CD1c-positive myeloid dendritic cell (primary cell): ENCODE data around the gene CD40.

Source experiments
- DNase-seq: peaks from one replicate; pipeline ENCODE4 v3.0.0-alpha.2; 2016; ENCODE audit errors: extremely low spot score

The CD40 gene

DNA sequence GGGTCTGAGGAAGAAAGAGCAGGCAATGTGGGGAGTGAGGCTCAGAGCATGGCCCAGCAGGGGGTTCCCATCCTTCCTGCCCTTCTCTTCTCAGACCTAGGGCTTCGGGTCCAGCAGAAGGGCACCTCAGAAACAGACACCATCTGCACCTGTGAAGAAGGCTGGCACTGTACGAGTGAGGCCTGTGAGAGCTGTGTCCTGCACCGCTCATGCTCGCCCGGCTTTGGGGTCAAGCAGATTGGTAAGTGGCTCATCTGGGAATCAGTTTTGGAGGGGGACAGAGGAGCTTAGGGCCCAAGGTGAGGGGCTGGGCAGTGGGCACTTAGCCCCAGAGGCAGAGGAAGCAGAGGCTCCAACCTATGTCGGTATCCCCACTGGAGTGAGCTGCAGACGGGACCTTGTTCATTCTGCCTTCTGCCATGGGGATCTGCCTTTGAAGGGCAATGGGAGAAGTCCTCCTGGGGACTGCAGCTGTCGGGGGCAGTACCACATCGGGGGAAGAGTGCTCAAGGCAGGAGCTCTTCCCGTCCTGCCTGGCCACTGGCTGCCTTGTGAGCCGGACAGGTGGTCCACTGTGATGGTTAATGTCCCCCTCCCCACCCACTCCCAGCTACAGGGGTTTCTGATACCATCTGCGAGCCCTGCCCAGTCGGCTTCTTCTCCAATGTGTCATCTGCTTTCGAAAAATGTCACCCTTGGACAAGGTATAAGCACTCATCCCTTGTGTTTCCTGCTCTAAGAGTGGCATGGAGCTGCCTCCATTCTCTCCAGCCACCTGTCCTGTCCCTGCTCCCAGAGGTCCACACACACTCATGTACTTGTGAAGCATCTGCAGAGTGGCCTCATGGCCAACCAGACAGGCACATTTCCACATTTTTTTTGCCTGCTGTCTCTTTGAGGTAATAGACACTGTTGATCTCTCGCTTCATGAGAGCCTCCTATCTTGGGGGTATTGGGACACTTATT, 4.7 kb downstream of the CD40 start:
- no peak for DNase-seq

DNA sequence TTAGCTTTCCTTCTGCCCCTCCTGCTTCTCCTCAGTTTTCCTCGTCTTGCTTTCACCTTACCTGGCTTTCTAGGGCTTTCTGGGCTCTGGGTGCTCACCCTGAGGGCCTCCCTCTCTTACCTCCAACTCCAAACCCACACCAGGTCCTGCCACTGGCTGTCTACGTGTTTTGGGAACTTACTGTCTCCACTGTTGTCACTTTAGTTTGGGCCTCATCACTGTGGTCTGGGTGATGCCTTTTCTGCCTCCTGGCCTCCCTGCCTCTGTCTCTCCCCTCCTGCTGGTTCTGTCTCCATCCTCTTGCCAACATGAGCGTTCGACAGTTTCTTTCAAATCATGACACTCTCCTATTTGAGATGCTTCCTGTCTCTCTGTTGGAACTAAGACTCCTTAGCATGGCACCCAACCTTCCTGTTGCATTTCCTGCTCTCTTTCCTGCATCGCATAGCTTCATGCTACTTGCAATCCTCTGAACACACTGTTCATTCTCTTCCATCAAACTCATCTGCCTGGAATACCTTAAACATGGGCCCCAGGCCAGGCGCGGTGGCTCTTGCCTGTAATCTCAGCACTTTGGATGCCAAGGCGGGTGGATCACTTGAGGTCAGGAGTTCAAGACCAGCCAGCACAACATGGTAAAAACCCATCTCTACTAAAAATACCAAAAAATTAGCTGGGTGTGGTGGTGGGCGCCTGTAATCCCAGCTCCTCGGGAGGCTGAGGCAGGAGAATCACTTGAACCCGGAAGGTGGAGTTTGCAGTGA, 5.5 kb downstream of the CD40 start:
- DNase-seq: no peak

DNA sequence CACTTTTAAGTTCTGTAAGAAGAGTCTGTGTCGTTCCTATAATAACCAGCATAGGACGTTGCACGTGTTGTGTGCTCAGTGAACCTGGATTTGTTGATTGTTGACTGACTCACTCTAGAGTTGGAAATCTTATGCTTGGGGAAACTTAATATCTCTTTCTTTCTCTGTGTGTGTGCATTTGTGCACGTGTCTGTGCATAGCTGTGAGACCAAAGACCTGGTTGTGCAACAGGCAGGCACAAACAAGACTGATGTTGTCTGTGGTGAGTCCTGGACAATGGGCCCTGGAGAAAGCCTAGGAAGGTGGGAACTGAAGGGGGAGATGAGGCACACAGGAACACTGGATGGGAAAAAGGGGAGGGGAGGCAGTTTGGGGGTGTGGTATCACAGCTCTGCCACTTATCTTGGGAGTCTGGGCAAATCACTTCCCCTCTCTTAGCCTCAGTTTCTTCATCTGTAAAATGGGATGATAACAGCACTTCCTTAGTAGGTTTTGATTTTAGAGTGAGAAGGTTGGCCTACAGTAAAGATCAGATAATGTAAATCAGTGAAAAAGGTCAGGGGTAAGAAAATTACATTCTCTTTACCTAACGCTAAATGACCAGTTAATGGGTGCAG, 8.4 kb downstream of the CD40 start:
- no peak for DNase-seq

DNA sequence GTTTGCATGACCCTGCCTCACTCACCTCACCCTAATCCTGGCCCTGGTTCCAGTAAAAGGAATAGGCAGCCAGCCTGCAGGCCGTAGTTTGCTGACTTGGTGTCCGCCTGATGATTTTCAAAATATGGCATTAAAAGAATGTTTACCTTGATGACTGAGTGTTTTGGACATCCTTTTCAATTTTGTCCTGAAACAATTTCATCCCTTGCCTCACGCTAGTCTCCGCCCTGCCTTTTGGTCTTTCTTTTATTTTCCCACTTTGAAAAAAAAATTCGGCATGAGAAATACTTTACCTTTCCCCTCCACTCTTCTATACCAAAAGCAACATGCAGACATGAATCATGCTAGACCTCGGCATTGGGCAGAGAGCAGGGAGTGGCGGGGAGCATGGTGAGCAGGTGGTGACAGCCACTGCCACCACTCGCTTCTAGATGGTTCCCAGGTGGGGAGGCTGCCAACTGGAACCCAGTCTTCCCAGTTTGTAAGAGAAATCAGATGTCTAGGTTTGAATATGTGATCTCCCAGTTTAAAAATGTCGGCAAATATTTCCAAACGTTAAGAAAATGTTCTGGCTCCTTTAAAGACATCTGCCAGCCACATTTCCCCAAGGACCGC, 9.4 kb downstream of the CD40 start:
- DNase-seq: no peak

DNA sequence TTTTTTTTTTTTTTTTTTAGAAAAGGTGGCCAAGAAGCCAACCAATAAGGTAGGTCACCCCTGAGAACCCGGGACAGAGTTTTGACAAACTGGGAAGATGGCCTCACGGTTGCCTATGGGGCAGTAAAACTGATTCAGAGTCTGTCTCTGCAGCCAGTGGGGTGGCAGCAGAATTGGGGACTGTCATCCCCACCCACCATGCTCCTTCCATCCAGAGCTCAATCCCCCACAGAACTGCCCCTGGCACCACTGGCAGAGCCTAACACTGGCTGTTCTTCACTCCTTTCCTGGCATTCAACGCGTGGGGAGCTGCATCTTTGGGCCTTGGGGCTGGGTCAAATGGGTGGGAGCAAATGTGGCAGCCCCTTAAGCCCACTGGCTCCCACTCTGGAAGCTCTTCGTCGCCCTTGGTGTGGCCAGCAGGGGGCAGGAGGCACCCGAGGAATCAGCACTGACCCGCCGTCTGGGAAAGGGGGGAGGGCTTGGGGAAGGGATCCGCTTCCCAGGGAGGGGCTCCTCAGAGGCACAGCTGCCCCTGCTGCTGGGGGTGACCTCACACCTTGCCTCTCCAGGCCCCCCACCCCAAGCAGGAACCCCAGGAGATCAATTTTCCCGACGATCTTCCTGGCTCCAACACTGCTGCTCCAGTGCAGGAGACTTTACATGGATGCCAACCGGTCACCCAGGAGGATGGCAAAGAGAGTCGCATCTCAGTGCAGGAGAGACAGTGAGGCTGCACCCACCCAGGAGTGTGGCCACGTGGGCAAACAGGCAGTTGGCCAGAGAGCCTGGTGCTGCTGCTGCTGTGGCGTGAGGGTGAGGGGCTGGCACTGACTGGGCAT, 10.4 kb downstream of the CD40 start:
- no peak for DNase-seq

DNA sequence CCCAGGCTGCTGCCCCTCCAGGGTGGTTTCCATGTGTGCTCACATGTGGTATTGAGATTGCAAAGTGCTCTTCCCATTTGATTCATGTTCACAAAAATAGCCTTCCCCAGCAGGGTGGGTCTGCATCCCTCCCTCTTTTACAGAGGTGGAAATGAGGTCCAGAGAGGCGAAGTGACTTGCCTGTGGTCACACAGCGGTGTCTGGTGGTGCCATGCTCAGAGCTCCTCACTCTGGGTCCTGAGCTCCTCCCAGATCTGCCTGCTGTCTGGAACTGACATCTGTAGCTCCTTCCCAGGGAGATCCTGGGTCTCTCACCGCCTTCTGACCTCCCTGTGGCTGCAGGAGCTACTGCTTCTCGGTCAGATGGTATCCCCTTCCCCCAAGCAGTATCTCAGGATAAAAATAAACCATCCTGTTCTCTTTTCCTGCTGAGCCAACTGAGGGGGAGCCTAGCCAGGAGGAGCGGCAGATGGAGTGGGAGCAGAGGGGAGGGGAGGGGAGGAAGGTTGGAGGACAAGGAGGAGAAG, 11.9 kb downstream of the CD40 start:
- DNase-seq: no peak

DNA sequence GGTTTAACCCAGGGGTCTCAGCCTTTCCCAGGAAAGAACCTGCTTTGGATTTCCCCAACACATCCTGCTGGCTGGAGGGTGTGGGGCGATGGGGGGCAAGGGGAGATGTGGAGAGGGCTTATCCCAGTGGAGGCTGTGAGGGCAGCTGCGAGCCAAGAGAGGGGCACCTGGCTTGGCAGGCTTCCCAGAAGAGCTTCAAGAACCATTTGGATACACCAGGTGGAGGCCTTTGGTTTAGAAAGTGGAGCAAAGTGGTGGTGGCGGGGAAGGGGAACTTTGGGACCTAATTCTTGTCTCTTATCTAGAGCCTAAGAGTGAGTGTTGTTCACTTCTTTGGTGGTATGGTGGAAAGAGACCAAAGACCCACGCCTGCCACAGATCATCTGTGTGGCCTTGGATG, 12.4 kb downstream of the CD40 start:
- DNase-seq: no peak

DNA sequence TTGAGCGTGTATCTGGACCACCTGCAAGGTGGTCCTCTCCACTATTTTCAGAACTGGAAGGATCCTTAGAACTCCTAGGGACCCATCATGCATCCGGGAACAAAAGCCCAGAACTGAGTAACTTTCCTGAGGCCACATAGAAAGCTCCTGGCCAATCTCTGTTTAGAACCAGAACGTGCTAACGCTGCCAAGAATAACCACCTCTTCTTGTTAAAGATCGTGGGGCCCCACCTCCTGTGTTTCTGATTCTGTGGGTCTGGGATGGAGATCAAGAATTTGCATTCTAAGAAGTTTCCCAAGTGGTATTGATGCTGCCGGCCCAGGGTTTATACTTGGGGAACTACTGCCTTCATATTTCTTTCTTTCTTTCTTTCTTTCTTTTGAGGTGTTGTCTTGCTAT, 13.3 kb downstream of the CD40 start:
- DNase-seq: no peak

DNA sequence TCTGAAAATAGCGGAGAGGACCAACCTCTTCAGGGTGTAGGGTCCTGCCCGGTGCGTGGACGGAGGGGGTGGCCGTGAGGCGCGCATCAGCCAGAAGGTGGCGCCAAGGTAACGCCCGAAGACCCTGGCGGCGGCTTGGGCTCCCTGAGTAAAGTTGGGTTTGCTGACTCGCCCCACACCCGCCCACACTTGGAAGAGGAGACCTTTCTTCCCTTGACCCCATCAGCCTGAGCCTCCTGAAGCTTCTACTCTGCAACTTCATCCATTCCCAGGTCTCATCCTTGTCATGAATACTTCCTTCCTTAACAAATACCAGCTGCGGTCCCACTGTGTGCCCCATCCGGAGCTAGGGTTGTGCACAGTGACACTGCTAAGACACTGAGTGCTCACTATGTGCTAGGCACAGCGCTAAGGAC, 14.6 kb downstream of the CD40 start:
- peak; percentile 70 for DNase-seq

DNA sequence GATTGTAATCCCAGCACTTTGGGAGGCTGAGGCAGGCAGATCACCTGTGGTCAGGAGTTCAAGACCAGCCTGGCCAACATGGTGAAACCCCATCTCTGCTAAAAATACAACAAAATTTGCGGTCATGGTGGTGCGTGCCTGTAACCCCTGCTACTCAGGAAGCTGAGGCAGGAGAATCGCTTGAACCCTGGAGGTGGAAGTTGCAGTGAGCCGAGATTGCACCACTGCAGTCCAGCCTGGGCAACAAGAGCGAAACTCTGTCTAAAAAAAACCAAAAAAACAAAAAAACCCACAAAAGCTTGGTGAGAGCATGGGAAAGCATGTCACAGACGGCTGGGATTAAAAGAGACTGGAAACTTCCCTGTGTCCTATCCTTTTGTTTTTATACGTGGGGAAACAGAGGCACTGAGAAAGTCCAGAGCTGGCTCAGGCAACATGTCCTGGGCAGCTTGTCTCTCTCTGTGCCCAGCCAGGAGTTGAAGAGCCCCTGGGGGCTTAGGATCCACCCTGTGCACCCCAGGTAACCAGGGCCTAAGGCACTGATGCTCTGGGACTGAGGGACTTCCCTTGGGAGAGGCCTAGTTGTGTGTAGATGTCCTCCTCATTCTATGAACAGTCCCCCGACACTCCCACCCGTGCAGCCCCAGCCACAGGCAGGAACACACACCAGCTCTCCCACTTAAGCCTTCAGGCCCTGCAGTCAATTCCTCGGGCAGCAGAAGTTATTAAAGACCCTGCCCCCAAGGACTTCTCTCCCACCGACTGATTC, 16.0 kb downstream of the CD40 start:
- DNase-seq: no peak

DNA sequence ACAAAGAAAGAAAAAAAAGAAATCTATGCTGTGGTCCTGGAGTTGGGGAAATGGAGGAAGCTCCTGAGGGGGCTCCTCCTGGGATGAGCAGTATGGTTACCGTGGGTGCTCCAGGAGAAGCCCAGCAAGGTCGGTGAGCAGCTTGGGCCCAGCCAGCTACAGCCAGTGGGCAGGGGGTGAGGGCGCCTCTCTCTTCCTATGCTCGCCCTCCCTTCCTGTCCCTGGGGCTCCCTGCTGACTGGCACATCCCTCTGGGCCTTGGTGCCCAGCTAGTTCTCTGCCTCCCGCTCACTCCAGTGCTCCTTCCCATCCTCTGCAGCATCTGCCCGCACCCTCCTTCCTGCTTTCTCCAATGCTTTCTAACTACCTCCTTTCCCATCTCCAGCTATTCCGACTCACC, 16.6 kb downstream of the CD40 start:
- DNase-seq: no peak

DNA sequence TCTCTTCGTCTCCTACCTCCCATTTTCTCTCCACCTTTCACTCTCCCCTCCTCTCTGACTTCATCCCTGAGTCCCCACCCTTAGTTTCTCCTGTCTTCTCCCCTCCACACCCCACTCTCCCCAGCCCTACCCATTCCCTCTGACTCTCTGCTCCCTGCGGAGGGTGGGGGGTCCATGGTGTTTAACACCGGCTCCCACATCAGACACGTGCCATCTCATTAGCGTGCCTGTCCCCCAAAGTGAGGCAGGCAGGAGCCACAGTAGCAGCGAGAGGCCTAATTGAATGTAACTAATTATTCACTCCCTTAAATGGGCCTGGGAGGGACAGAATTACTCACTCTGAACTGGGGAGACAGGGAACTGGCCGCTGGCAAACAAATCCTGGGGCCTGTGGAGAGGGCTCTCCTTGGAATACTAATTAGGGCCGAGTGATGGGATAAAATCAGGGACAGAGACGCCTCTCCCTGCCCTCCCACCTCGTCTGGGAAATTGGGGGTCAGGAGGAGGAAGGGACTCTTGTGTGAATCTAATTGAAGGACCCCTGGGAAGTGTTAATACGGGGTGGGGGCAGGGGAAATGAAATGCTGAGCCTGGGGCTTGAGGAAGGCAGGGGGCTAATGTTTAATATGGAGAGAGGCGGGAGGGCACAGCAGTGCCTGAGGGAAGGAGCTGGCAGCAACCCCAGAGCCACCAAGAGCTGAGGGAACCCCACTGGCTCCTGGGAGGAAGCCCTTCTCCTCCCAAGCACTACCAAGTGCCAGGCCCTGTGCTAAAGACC, 17.9 kb downstream of the CD40 start:
- no peak for DNase-seq

DNA sequence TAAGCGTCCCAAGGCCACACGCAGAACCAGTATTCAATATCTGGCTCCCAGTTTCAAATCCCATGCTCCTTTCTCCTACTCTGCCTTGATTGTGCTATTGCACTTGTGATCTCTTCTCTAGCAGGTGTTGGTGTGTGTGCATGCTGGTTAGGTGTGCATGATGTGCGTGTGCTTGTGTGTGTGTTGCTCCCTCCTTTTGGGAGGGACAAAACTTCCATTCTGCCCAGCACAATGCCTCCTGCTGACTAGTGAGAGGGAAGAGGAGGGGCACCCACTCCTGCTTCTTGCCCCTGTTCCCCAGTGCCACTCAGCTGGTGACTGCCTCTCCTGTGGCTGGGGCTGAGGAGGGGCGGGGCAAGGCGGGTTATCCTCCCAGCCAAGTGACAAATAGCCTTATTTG, 19.7 kb downstream of the CD40 start:
- DNase-seq: no peak

DNA sequence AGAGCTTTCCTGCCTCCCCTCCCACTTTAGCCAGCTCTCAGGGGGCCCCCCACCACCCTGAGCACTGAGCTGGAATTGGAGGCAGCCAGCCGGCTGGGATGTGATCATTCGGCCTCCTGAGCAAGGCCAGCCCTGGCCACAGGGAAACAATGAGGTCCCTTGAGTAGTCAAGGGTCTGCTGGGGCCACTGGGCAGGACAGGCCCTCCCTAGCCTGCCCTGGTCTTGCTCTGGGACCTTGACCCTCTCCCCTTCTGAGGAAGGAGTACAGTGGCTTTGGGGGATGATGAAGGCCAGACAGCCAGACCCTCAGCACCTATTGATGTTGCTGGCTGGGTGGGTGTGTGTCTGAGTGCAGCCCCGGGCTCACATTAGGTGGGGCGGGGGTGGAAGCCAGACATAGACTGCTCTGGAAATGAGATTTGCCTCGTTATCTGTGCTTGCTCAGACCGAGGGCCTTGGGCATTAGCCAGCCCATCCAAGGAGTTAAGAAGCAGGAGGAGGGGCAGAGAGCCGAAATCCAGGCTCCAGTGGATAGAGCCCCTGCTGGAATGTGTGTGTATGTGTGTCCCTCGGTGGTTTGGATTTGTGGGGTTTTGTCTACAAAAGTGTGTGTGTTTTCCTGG, 21.3 kb downstream of the CD40 start:
- DNase-seq: no peak

DNA sequence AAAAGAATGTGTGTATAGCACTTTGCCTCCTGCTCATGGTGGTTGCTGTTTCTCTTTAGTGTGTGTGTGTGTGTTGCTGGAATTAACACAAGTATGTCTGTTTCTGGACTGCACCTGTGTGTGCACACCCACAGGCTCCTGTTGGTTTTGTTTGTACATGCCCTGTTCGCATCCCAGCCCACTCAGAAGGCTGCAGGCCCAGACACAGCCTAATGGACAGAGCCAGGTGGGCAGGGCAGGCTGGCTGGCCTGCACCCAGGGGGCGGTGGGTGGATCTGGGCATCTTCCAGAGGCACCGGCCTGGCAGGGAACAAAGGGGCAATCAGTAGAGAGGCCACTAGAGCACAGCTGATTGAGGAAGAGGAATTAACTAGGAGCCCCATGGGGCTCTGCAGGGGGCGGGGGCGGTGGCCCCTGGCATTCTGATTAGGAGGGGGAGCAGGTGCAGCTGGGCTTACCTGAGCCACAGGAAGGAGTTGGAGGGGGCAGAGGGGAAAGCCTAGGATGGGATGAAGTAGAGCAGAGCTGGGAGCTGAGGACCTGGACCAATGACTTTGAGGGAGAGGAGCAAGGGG, 21.9 kb downstream of the CD40 start:
- no peak for DNase-seq

DNA sequence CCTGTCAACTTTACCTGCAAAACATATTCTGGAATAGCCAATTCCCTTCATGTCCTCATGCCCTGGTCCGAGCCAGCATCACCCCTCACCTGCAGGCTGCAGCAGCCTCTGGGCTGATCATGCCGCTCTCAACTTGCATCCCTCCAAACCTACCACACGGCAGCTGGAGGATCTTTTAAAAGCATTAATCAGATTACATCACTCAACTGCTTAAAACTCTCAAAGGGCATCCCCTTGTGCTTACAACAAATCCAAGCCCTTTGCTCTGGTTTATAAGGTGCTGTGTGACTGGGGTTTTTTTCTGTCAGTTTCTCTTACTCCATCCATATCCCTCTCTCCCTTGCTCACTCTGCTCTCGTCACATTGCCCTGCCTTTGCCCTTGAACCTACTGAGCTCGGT, 24.0 kb downstream of the CD40 start:
- DNase-seq: no peak

DNA sequence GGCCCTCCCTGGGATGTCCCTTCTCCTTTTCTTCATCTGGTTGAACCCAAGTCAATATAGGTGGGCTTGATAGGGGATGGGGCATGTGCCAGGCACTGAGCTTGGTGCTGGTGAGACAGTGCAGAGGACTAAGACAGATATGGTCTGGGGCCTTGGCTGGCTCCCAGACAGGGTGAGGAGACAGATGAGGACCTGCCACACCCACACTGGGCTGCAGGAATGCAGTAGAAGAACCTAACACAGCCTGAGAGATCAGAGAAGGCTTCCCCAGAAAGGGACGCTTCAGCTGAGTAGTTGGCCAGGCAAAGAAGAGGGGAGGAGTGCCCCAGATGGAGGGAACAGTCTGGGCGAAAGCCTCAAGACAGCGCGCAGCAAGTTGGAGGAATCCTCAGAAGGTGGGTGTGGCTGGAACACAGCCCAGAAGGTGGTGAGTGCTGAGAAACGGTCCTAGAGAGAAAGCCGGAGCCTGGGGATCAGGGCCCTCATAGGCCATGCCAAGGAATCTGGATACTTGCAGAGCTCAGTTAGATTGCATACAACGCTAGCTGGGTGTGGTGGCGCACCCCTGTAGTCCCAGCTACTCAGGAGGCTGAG, 26.4 kb downstream of the CD40 start:
- no peak for DNase-seq

DNA sequence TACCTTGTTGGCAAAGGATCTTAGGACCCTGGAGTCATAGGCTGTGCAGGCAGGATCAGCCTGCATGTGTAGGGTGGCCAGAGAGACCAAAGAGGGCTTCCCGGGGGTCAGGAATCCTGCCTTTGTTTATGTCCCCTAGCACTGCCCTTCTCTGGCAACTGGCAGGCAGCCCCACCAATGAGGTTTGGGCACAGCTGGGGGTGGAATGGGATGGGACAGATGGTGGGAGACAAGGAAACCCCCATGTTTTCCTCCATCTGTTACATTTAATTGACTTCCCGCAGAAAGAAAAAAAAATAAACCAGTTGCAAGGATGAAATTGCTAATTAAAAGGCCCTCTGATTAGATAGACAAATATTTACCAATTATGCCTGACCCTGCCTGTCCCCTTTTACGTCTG, 27.6 kb downstream of the CD40 start:
- no peak for DNase-seq
